Cardiac septum (tissue), 1 donor: ENCODE data around the gene C1QTNF5. TPM values are rescaled to one million over a fixed set of nuclear protein-coding genes. Genes with fewer than 3 reads are reported as not detected.

Source experiments
- DNase-seq: peaks from one replicate; pipeline ENCODE4 v3.0.0-alpha.2; 2020; ENCODE audit warnings: low spot score
- intact Hi-C: fragments of 100-400 bp; cut with DNase I; formaldehyde crosslinking; loops from one replicate; pipeline ENCODE4 v1.14.0; 2022
- total RNA-seq: library from RNA; stranded (reverse); fragmentation: NEBNext Ultra II Directional; extraction: Animal tissue kit (Norgen Biotek cat#: 25700); gene quantifications from one replicate; pipeline ENCODE4 v1.2.1, GENCODE V29; 2021
- donor health status: DM: no; HTN: no; CAD: no.

The C1QTNF5 gene
- total RNA-seq, 1 donor from 2014 or later = 33.8 TPM

DNA sequence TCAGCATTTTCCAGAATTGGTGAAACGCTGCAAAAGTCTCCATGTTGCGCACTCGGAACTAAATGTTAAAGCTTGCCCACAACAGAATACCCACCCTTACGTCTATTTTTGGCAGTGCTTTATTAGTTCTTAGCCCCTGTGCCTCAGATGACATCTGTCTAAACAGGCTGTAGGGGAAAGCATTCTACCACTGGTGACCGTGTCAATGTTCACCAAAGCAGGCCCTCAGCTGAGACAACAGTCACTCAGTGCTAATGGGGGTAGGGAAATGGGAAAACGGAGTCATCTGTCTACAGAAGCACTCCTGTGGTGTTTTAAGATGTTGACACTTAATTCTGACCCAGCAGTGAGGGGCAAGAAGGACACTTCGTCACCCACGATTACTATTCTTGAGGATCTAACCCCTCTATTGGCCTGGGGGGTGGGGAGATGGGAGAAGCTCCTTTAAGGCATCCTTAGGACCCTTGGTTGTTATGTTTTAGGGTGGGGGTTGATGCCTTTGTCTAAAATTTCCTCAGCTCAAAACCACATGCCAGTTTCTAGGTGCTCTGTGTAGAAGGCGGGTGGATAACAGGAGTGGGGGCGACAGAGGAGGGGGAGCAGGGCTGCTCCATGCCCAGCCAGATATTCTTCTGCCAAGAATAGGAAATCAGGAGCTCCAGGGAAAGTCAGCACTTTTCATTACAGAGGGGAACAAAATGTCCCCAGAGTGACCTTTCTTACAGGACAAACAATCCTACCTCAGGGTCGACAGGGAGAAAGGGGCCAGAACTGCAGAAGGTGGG lies 21.4 kb upstream of the C1QTNF5 start:
- intact Hi-C loops = no loop called here
- DNase-seq = no peak

DNA sequence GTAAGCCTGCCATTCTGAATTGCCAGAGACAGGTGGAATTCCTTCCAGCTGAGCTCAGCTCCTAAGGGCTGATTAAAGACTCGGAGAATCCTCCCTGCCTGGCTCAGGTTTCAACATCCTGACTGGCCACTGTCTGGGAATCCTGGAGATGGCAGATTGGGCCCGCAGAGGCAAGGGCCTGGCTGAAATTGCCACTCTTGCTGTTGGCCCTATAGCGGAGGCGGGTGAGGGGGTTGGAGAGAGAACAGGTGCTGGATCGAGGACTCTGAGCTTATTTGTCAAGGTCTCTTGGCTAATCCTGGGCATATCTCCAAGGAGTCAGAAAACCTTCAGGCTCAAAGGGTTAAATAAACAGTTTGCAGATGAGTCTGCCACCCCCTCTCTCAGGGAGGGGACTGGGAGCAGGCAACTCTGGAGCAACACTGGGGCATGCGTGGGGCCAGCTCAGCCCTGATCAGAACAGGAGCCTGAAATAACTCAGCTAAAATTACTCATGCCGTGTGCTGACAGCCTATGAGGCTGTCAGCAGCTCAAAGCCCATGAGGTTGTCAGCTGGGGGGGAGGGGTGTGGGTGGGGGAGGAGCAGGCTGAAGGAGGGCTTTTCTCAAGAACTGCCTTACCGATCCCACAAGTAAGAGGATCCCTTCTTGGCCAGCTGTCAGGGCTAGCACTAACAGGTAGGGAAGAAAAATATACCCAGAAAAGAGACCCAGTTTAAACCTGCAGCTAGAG lies 20.5 kb upstream of the C1QTNF5 start:
- intact Hi-C loops = no loop called here
- DNase-seq = no peak

DNA sequence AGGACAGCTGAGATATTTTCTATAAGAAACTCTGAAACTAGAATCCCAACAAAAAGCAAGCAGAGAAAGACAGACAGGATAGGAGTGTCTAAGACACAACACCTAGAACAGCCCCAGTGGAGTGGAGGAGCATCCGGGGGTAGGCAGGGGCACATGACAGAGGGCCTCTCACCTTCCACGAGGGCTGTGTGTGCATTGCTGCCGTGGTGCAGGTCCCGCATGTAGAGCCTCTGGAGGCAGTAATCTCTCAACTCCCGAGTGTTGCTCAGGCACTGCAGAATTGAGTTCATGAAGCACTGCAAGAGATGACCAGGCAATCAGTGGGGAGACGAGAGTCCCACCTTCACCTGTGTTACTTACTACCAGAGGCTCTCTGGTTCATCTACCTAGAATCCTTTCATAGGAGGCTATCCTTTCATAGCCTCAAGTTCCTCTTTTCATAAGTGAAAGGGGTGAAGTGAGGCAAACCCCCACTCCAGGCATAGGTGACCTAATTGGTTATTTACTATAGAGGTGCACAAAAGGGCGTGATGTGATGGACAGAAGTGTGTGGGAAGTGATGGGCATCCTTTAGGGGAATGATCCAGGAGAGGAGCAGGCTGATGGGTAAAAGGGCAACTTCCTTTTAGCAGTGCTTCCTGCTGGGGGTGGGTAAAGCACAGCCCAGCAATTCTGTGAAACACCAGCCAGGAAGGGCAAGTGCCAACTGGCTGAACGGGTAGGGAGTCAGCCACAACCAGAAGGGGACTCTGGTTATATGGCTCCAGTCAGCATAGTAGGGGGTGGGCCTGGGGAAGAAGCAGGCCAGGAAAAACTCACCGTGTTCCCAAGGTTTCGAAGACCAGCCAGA lies 18.9 kb upstream of the C1QTNF5 start:
- intact Hi-C loops = no loop called here
- DNase-seq = no peak

DNA sequence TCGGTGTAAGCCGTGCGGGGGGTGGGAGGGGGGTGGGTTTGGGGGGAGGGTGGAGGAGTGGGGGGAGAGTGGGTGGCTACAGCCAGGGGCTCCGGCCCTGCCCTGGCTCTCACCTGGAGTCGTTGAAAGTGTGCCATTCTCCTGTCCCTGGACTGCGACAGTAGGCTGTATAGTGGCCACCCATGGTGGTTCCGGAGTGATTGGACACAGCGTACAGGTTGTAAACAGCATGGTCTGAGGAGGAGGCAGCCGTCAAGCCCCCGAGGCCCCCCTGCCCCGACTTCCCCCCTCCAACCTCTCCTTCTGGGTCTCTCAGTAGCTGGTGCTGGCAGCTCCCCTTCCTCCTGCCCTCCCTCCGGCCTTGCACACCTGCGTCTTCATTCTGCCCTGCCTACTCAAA lies 16.4 kb upstream of the C1QTNF5 start:
- no peak for DNase-seq
- intact Hi-C loops = loop anchor here (2.0 kb wide), 1 partner anchor 118 kb away; no protein-coding TSS in a partner anchor

DNA sequence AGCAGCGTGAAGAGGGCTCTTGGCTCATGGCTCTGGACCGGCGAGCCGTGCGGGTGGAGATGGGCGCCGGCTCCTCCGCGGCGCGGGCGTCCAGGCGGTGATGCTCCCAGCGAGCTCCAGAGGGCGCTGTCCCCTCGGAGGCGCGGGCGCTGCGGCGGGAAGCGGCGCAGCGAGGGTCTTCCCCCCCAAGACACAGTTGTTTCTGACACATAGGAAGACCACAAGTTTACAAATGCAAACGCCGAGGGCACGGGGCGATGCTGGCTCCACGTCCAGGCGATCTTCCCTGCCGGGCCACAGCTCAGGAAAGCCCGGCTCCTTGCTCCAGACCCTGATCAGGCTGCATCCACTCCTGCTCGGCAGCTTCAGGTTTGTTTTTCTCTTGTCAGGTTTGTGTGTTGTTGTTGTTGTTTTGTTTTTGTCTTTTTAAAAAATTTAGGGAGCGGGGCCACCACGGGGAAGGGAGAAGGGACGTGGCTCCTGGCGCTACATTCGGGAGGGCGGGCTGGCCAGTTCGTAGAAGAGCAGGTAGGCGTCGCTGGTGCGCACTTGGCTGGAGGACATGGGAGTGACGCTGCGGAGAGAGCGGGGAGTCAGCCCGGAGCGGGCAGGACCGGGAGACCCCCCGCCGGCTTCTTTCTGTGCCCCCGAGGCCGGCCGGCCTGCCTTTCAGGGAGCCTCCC lies 15.8 kb upstream of the C1QTNF5 start:
- intact Hi-C loops = loop anchor here (1.0 to 2.0 kb wide), 2 partner anchors 16 to 118 kb away; no protein-coding TSS in a partner anchor
- DNase-seq = peak; percentile 92

DNA sequence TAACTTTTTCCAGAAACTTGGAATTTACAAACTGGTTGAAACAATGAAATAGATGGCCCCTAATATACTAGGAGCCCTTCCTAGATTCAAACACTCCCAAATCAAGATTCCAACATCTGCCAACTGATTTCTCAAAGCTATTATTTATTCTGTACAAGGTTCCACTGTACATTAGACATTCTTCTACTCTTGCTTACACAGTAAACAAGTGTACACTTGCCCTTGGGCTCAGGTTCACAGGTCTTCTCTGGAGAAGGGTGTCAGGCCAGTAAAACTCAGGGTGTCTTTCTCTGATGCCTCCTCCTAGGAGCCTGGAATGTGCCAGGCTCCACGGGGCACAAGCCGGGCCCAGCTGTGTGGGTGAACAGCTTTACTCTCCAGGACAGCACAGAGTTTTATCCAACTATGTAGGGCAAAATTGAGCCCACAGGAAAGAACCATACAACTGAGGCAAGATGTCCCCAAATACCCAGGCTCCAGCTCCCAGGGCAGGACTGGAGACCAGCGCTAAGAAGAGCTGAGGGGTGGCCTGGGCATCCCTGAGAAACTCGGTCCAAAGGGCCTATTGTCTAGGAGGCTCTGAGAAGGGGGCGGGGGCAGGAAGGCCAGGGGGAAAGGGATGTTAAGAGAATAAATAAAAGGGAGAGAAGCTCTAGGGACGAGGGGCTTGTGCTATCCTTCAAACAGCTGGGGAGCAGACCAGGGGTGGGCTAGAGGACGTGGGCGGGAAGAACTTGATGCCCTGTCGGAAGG lies 14.6 kb upstream of the C1QTNF5 start:
- intact Hi-C loops = no loop called here
- no peak for DNase-seq

DNA sequence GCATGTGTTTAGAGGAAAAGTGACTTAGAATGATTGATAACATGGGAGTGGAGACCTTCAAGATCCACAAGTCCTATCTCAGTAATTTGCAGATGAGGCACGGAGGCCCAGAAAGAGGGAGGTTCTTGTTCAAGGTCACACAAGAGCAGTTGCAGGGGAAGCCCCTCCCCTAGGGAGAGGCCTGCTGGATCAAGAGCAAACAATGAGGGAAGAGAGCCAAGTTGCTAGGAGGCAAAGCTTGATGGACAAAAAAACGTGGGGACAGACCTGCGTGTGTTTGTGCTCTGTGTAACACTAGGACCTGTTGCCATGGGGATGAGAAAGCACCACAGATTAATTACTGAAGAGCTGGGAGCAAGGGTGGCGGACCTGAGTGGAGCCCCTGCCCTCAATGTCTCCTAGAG lies 12.2 kb upstream of the C1QTNF5 start:
- DNase-seq = no peak
- intact Hi-C loops = no loop called here

DNA sequence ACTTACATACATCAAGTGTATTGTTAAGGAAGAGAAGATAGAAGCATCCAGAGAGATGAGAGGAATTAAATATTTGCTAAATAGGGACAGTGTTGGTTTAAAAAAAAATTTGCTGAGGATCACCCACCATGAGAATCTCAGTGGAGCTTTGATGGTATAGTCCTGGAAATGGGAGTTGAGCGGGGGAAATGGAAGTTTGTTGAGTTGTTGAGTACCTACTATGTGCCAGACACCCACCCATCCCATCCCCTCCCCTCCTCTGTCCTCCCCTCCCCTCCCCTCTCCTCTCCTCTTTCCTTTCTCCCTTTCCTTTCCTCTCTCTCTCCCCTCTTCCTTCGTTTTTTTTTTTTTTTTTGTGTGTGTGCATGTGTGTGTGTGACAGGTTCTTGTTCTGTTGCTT lies 10.5 kb upstream of the C1QTNF5 start:
- no peak for DNase-seq
- intact Hi-C loops = no loop called here

DNA sequence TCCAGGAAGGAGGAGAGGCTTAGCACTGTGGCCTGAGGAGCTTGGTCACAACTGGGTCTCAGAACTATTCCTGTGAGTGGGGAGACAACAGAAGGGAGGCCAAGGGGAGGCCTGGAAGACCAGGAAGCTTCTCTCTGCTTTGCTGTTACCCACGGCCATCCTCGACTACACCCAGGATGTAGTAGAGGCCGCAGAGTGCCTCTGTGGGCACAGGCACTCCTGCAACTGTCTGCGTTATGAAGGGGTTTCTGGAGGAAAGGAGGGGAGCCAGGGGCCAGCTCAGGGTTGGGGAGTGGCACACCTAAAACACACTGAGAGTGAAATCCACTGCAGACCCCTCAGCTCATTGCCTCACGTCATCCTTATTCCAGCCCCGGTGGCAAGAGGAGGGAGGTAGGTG lies 9.6 kb upstream of the C1QTNF5 start:
- no peak for DNase-seq
- intact Hi-C loops = no loop called here

DNA sequence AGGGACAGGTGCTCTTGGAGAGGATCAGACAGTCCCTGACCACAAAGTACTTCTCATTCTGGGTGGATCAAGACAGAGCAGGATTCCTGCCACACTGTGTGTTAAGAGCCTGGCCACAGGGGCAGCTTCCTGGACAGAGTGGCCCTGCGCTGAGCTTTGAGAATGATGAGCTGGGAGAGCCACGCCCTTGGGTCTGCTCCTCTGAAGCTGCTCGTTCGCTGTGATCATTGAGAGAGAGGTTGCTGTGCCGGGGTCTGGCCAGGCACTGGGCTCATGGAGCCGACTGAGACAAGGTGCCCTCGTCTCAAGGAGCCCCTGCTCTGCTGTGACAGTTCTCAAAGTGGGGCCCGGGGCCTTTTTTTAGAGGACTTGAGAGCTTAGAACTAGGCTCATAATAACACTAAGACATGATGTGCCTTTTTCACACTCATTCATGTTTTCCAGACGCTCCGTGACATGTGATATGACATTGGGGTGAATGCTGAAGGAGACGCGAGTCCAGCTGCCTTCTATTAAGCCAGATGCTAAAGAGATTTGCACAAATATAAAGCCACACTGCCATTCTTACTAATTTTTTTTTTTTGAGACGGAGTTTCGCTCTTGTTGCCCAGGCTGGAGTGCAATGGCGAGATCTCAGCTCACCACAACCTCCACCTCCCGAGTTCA lies 7.4 kb upstream of the C1QTNF5 start:
- DNase-seq = no peak

DNA sequence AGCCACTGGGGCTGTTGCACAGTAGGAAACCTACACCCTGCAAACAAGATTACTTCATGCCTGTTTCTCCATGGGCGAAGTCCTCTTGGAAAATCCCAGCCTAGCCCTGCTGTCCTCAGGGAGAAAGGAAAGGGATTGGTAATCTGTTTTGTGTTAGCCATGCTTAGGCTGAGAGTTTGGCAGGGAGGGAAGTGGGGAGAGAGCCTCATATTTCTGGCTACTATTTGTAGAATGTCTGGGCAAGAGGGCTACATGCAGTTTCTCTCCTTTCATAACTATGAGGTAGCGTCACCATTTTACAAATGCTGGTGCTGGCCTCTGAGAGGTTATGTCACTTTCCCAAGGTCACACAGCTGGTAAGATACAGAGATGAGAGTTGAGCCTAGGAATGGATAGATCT lies 6.6 kb upstream of the C1QTNF5 start:
- intact Hi-C loops = no loop called here
- no peak for DNase-seq

More for the DNA sequence above, 7.4 kb upstream of the C1QTNF5 start:
- intact Hi-C loops = no loop called here

DNA sequence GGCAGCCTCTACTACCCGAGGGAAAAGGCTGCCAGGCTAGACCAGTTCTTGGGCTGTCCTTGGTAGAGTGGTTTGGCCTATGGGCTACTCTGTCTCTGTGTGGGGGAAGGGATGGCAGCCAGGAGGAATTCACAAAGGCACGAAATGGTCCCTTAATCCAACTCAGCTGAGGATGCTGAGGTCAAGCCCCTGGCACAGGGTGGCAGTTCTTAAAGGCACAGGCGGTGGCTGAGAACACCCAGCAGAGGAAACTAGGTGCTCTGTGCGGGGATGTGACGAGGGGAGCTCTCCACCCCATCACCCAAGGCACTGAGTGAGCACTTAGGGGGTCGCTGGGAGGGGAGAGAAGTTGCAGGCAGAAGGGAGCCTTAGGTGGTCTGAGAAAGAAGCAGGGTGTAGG lies 5.9 kb upstream of the C1QTNF5 start, which contains the start of gene MFRP:
MFRP (minus strand) TSS at position 101 of the 400 bp plus-strand sequence. CDS start 192 bp downstream, outside the sequence.
- no peak for DNase-seq
- intact Hi-C loops = no loop called here

DNA sequence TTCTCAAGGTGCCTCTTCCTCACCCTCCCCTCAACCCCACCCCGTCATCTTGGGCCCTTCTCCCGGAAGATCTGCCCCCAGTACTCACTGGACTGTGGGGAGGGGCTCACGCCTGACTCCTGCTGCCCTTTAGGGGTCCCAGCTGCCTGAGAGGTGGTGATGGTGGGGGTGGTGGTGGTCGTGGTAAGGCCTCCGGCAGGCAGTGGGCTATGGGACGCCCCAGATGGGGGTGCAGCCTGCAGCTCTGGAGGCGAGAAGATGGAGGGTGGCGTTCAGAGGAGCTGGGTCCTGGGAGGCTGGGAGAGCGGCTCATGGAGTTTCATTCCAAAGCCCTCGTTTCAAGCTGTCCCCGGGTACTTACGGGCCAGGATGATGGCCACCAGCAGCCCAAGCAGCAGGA lies 5.0 kb upstream of the C1QTNF5 start:
- intact Hi-C loops = no loop called here
- no peak for DNase-seq

DNA sequence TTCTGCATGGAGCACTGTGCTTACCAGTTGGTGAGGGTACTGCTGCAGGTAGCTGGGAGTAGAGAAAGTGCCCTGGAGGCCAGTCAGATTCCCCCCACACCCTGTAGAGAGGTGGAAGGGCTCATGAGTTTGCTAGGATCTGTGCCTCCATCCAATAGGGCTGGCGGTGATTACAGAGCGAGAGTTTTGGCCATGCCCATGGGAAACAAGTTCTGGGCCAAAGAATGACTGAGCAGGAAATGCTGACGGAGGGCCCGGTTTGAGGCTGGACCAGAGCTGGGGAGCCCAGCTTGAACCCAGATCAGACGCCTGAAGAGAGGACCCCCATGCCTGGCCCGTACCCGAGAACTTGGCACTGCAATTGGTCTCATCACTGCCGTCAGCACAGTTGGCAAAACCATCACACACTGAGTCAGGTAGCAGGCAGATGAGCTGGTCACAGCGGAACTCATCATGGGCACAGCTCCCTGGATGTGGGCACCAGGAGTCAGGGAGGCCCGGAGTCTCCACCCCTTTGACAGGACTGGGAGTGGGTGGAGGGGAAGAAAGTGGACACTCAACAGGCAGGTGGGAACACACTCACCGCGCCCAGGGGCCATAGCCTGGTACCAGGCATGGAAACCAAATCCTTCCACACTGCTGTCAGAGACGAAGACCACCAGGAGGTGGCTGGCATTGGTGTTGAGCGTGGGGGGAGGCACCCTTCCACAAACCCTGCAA lies 3.8 kb upstream of the C1QTNF5 start:
- no peak for DNase-seq
- intact Hi-C loops = no loop called here

DNA sequence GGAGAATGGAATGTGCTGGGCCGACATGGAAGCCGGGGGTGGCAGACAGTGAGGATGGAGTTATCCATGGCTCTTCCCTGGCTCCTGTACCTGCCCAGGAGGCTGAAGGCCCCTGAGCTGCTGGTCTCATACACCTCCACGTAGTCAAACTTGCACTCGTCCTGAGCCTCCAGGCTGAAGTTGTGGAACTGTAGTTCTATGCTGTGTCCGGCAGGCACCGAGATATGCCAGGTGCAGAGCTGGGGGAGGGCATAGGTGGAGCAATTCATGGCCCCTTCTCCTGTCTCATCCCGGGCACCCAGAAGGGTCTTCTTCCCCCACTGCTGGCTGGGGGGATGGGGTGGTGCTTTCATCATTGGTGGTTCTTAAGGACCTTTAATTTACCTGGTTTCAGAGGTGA lies 3.0 kb upstream of the C1QTNF5 start:
- DNase-seq = no peak
- intact Hi-C loops = no loop called here

DNA sequence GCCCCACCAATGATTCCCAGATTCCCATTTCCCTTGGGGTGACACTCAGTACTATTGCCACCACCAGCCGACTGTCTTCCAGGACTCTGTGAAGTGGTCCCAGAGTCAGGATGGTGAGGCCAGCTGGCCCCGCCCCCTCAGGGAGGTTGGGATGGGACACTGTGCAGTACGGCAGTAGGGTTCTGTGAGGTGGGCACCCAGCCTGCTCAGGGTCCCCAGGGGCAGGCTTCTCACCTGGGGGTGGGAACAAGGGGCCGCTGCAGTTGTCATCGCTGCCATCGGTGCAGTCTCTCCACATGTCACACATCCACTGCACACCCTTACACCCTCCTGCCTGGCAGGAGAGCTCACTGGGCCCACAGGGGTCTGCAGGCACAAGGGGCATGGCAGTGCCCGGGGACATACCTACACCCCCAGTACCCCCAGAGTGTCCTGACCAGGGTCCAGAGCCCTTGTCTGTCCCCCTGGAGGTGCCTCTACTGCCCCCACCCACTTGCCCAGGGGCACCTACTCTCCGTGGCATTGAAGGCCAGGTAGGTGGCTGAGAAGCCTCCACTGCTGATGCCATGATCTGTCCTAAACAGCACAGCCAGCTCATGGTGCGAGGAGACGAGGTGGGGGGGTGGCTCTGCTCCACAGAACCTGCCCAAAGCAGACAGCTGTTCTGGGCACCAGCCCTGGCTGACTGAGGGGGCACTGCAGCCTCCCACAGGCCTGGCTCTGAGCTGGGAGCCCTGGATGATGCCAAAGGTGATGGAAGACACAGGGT lies 1.9 kb upstream of the C1QTNF5 start:
- intact Hi-C loops = no loop called here
- no peak for DNase-seq

DNA sequence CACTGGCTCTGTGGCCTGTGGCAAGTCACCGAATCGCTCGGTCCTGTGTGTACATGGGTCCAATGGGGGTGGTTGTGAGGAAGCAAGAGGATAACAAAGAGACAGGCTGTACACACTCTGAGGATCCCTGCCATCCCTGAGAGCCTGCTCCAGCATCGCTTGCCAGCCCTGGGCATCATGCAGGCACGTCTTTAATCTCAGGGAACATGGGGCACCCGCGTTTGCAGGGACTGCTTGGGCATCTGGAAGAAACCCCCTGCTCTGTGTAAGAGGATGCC lies 1.3 kb upstream of the C1QTNF5 start:
- no peak for DNase-seq
- intact Hi-C loops = no loop called here
